ES-I3 (cell line): ENCODE results near the gene TMCO4.

ENCODE experiments used
- H3K36me3 ChIP-seq: 2 replicates; pipeline ENCODE4 v1.6.1; 2013; ENCODE audit warnings: mild to moderate bottlenecking, low read length, control low read depth, moderate library complexity; ENCODE audit not compliant: insufficient read depth
- H3K4me1 ChIP-seq: 2 replicates; pipeline ENCODE4 v1.6.1; 2013; ENCODE audit warnings: mild to moderate bottlenecking, control low read depth, low read length; ENCODE audit not compliant: insufficient read depth
- H3K9ac ChIP-seq: 2 replicates; pipeline ENCODE4 v1.6.1; 2013; ENCODE audit warnings: low read depth, mild to moderate bottlenecking, low read length, moderate library complexity
- H3K9me3 ChIP-seq: 2 replicates; pipeline ENCODE4 v1.6.1; 2013; ENCODE audit warnings: mild to moderate bottlenecking, low read length, moderate library complexity; ENCODE audit not compliant: control insufficient read depth, insufficient read depth

TMCO4 gene

GRCh38 chr1:19758227-19758830, 41.4 kb downstream of the TMCO4 start:
- no peaks in the 10 kb centered on the region for H3K9me3 ChIP-seq
- no peak overlapping the region for H3K9ac ChIP-seq
- no peaks in the 10 kb centered on the region for H3K36me3 ChIP-seq
- H3K4me1 ChIP-seq = no peaks in the 10 kb centered on the region; the same call in 1 of the 2 replicates

GRCh38 chr1:19757641-19758040, 42.1 kb downstream of the TMCO4 start:
- no peaks in the 10 kb centered on the region for H3K36me3 ChIP-seq
- no peak overlapping the region for H3K9ac ChIP-seq
- H3K9me3 ChIP-seq = no peaks in the 10 kb centered on the region
- no peaks in the 10 kb centered on the region; the same call in 1 of the 2 replicates for H3K4me1 ChIP-seq

GRCh38 chr1:19756480-19756879, 43.2 kb downstream of the TMCO4 start:
- H3K36me3 ChIP-seq = no peaks in the 10 kb centered on the region
- no peaks in the 10 kb centered on the region; the same call in 1 of the 2 replicates for H3K4me1 ChIP-seq
- H3K9ac ChIP-seq = no peak overlapping the region
- H3K9me3 ChIP-seq = no peaks in the 10 kb centered on the region

- Histone ChIP-seq H3K9me3 (no peaks in the 10 kb centered on the region), H3K36me3 (no peaks in the 10 kb centered on the region), H3K9ac (no peak overlapping the region), H3K4me1 (no peaks in the 10 kb centered on the region; the same call in 1 of the 2 replicates)
Observed at GRCh38 chr1:19754482-19754881, 45.2 kb downstream of the TMCO4 start.

GRCh38 chr1:19752083-19752696, 47.5 kb downstream of the TMCO4 start:
- Histone ChIP-seq H3K9me3 (no peaks in the 10 kb centered on the region), H3K4me1 (no peaks in the 10 kb centered on the region), H3K36me3 (no peaks in the 10 kb centered on the region), H3K9ac (no peak overlapping the region)

- Histone ChIP-seq H3K4me1 (no peaks in the 10 kb centered on the region), H3K9ac (no peak overlapping the region), H3K36me3 (no peaks in the 10 kb centered on the region), H3K9me3 (no peaks in the 10 kb centered on the region)
Observed at GRCh38 chr1:19750882-19751276, 48.8 kb downstream of the TMCO4 start.

GRCh38 chr1:19750101-19750881, 49.4 kb downstream of the TMCO4 start:
- no peaks in the 10 kb centered on the region for H3K9me3 ChIP-seq
- no peaks in the 10 kb centered on the region for H3K4me1 ChIP-seq
- H3K36me3 ChIP-seq = no peaks in the 10 kb centered on the region
- H3K9ac ChIP-seq = no peak overlapping the region

- no peak overlapping the region for H3K9ac ChIP-seq
- H3K9me3 ChIP-seq = no peaks in the 10 kb centered on the region
- no peaks in the 10 kb centered on the region for H3K4me1 ChIP-seq
- H3K36me3 ChIP-seq = no peaks in the 10 kb centered on the region
Observed at GRCh38 chr1:19749685-19750084, 50.0 kb downstream of the TMCO4 start.

GRCh38 chr1:19747761-19748160, 52.0 kb downstream of the TMCO4 start:
- Histone ChIP-seq H3K9ac (no peak overlapping the region), H3K4me1 (no peaks in the 10 kb centered on the region), H3K36me3 (no peaks in the 10 kb centered on the region), H3K9me3 (no peaks in the 10 kb centered on the region)

GRCh38 chr1:19744886-19745285, 54.8 kb downstream of the TMCO4 start:
- H3K36me3 ChIP-seq = no peaks in the 10 kb centered on the region
- no peak overlapping the region for H3K9ac ChIP-seq
- no peaks in the 10 kb centered on the region for H3K9me3 ChIP-seq
- H3K4me1 ChIP-seq = no peaks in the 10 kb centered on the region

GRCh38 chr1:19744335-19744743, 55.4 kb downstream of the TMCO4 start:
- Histone ChIP-seq H3K9me3 (no peaks in the 10 kb centered on the region), H3K9ac (no peak overlapping the region), H3K36me3 (no peaks in the 10 kb centered on the region), H3K4me1 (no peaks in the 10 kb centered on the region)

- Histone ChIP-seq H3K9me3 (no peaks in the 10 kb centered on the region), H3K36me3 (no peaks in the 10 kb centered on the region), H3K9ac (no peak overlapping the region), H3K4me1 (no peaks in the 10 kb centered on the region)
Observed at GRCh38 chr1:19743793-19744192, 55.9 kb downstream of the TMCO4 start.

- no peaks in the 10 kb centered on the region for H3K9me3 ChIP-seq
- H3K36me3 ChIP-seq = no peaks in the 10 kb centered on the region
- no peak overlapping the region for H3K9ac ChIP-seq
- no peaks in the 10 kb centered on the region for H3K4me1 ChIP-seq
Observed at GRCh38 chr1:19743180-19743579, 56.5 kb downstream of the TMCO4 start.

- no peak overlapping the region for H3K9ac ChIP-seq
- H3K4me1 ChIP-seq = no peaks in the 10 kb centered on the region
- H3K36me3 ChIP-seq = no peaks in the 10 kb centered on the region
- H3K9me3 ChIP-seq = no peaks in the 10 kb centered on the region
Observed at GRCh38 chr1:19739628-19740027, 60.1 kb downstream of the TMCO4 start.

- H3K9ac ChIP-seq = no peak overlapping the region
- no peaks in the 10 kb centered on the region for H3K36me3 ChIP-seq
- H3K9me3 ChIP-seq = no peaks in the 10 kb centered on the region
- no peaks in the 10 kb centered on the region for H3K4me1 ChIP-seq
Observed at GRCh38 chr1:19738669-19739068, 61.0 kb downstream of the TMCO4 start.
